Fibroblast of skin of left quadriceps (primary cell): ENCODE measurements around the gene SUSD4.

ENCODE experiments used
- DNase-seq, 2 experiments: peaks; one replicate each; pipeline ENCODE4 v3.0.0-alpha.2; 2013; ENCODE audit warnings: low read depth in 2 of 2

SUSD4 gene

GRCh38 chr1:223329664-223330415 is 34.1 kb downstream of the SUSD4 start:
- DNase-seq, result no peak

GRCh38 chr1:223329252-223329651 is 34.7 kb downstream of the SUSD4 start:
- DNase-seq, result no peak

GRCh38 chr1:223328566-223328965 is 35.4 kb downstream of the SUSD4 start:
- DNase-seq, result no peak

- DNase-seq, result no peak
Observed at GRCh38 chr1:223326776-223327175, 37.2 kb downstream of the SUSD4 start.

GRCh38 chr1:223323491-223324484 is 40.2 kb downstream of the SUSD4 start:
- DNase-seq, result no peak

- no peak for DNase-seq
Observed at GRCh38 chr1:223322868-223323267, 41.1 kb downstream of the SUSD4 start.

- no peak for DNase-seq
Observed at GRCh38 chr1:223320959-223321358, 43.0 kb downstream of the SUSD4 start.

- no peak for DNase-seq
Observed at GRCh38 chr1:223319905-223320580, 43.9 kb downstream of the SUSD4 start.

GRCh38 chr1:223319398-223319797 is 44.6 kb downstream of the SUSD4 start:
- no peak for DNase-seq

GRCh38 chr1:223316082-223316481 is 47.9 kb downstream of the SUSD4 start:
- DNase-seq, result no peak

GRCh38 chr1:223315665-223316064 is 48.3 kb downstream of the SUSD4 start:
- no peak for DNase-seq

- no peak for DNase-seq
Observed at GRCh38 chr1:223313415-223313754, 50.6 kb downstream of the SUSD4 start.

- no peak for DNase-seq
Observed at GRCh38 chr1:223312705-223313414, 51.1 kb downstream of the SUSD4 start.

- DNase-seq, result no peak
Observed at GRCh38 chr1:223312273-223312672, 51.7 kb downstream of the SUSD4 start.

- no peak for DNase-seq
Observed at GRCh38 chr1:223311826-223312225, 52.1 kb downstream of the SUSD4 start.

GRCh38 chr1:223308136-223308535 is 55.8 kb downstream of the SUSD4 start:
- no peak for DNase-seq

GRCh38 chr1:223307544-223307943 is 56.4 kb downstream of the SUSD4 start:
- no peak for DNase-seq

GRCh38 chr1:223304931-223305330 is 59.0 kb downstream of the SUSD4 start:
- no peak for DNase-seq

- DNase-seq, result no peak
Observed at GRCh38 chr1:223301371-223301770, 62.6 kb downstream of the SUSD4 start.

- no peak for DNase-seq
Observed at GRCh38 chr1:223299553-223299952, 64.4 kb downstream of the SUSD4 start.

GRCh38 chr1:223298701-223299100 is 65.3 kb downstream of the SUSD4 start:
- DNase-seq, result no peak

- no peak for DNase-seq
Observed at GRCh38 chr1:223297800-223298199, 66.2 kb downstream of the SUSD4 start.
